Fibroblast of villous mesenchyme (primary cell): Measurements from ENCODE around the gene KMT2A. TPM values are rescaled to one million over a fixed set of nuclear protein-coding genes. Genes with fewer than 3 reads are reported as not detected.

Experiments
- DNase-seq: peaks from one replicate; pipeline ENCODE4 v3.0.0-alpha.2; 2010; ENCODE audit warnings: low read depth
- H3K4me3 ChIP-seq: 2 replicates; pipeline ENCODE4 v1.5.1; 2011; ENCODE audit warnings: low read depth, mild to moderate bottlenecking, low read length
- CTCF ChIP-seq: IDR thresholded peaks from 2 replicates; pipeline ENCODE4 v1.5.1; 2012; ENCODE audit warnings: low read depth, mild to moderate bottlenecking, low read length; ENCODE audit not compliant: insufficient read depth
- total RNA-seq: library from RNA; depleted of rRNA; stranded (reverse); fragments of >200 nt; gene quantifications from 2 replicates; pipeline ENCODE4 v1.2.3, GENCODE V29; 2012

Gene KMT2A
- total RNA-seq, 1 donor = 47.1 TPM

GRCh38 chr11:118544647-118545010, 108.3 kb downstream of the KMT2A start:
- no peak for TF ChIP-seq CTCF
- no peak overlapping the region for H3K4me3 ChIP-seq
- no peak for DNase-seq

DNA sequence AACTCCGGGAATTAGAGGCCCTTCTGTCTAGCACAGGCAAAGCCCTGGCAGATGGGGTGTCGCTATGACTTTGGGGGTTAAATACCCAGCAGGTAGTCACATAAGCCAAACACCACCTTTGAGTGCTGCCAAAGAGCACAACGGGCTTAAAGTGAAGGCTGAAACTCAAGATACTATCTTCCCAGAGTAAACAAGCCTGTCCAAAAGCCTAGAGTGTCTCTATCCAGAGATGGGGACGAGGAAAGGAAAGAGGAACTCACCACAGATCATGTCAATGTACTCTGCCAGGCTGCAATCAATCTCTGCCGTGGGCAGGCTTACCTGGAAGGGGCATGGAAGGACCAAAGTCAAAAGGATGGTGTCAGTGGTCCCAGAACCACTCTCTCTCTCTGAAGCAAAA, 109.2 kb downstream of the KMT2A start:
- no peak overlapping the region for H3K4me3 ChIP-seq
- no peak for DNase-seq
- TF ChIP-seq CTCF = no peak

DNA sequence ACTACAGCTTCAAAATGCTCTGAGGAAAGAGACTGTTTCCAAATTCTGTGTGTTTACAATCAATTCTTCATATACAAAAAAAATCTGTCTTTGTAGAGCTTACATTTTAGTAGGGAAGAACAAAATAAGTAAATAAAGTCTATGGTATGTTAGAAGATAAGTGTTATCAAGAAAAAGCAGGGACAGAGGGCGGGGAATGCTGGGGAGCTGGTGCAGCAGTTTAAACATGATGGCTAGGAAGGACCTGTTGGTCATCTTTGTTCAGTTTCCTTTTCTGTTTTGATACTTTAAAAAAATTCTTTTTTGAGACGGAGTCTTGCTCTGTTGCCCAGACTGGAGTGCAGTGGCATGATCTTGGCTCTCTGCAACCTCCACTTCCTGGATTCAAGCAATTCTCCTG, 110.8 kb downstream of the KMT2A start:
- H3K4me3 ChIP-seq = no peak overlapping the region
- TF ChIP-seq CTCF = no peak
- DNase-seq = no peak

DNA sequence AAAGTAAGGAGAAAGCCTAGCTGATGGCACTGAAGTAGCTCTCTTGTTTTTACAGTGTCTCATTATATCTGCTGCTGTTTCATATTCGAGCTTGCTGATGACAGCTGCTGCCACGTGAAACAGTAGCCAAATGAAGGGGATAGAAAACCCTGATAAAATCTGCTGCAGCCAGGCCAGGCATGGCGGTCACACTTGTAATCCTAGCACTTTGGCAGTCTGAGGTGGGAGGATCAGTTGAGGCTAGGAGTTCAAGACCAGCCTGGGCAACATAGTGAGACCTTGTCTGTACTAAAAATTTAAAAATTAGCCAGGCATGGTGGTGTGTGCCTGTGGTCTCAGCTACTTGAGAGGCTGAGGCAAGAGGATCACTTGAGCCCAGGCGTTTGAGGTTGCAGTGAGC, 116.0 kb downstream of the KMT2A start:
- H3K4me3 ChIP-seq = no peak overlapping the region
- DNase-seq = no peak
- TF ChIP-seq CTCF = no peak

DNA sequence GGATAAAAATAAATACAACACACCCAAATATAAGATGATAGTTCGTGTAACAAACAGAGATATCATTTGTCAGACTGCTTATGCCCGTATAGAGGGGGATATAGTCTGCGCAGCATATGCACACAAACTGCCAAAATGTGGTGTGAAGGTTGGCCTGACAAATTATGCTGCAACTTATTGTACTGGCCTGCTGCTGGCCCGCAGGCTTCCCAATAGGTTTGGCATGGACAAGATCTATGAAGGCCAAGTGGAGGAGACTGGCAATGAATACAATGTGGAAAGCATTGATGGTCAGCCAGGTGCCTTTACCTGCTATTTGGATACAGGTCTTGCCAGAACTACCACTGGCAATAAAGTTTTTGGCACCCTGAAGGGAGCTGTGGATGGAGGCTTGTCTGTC, 124.5 kb downstream of the KMT2A start:
- no peak overlapping the region for H3K4me3 ChIP-seq
- no peak for DNase-seq
- TF ChIP-seq CTCF = no peak

DNA sequence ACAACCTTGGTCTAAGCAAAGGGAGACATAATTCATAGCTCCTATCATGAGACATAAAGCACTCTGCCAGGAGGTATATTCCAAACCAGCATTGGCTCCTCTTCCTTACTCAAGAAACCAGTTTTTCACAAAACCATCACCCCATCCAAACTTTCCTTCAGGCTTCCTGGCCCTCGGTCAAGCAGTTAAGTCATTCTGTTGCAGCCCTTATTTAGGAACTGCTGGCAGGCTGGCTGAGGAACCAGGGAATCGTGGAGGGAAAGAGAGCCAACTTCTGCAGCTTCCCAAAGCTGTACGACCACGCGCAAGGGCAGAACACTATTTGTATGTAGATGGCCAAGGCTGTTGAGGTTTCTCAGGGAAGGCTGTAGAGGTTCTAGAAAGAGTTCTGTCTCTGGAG, 128.8 kb downstream of the KMT2A start:
- no peak for TF ChIP-seq CTCF
- no peak for DNase-seq
- H3K4me3 ChIP-seq = peak overlapping the region; percentile 81

DNA sequence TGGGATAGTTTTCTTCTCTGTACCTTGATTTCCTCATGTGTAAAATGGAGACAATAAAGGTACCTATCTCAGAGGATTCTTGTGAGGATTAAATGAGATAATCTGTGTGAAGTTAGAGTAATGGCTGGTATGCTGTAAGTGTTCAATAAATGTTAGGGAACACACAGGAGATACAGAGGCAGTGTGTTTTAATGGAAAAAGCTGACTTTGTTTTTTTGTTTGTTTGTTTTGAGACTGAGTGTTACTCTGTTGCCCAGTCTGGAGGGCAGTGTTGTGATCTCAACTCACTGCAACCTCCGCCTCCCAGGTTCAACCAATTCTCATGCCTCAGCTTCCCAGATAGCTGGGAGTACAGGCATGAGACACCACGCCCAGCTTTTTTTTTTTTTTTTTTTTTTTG, 133.4 kb downstream of the KMT2A start:
- TF ChIP-seq CTCF = no peak
- DNase-seq = no peak
- no peak overlapping the region for H3K4me3 ChIP-seq
